Activated gamma-delta T cell treated with anti-CD3 and anti-CD28 coated beads, Interleukin-2, amount 50 U/mL, for 16 hours (primary cell): ENCODE results near the gene KCP.
"Not testable (repeated sequence)": the region's sequence is repeated elsewhere in the genome, so short reads cannot be mapped to it uniquely, and the experiment has no call there.

Experiments
- DNase-seq: peaks from one replicate; pipeline ENCODE4 v3.0.0-alpha.2; 2020; ENCODE audit warnings: low read depth

Gene KCP

GRCh38 chr7:128921866-128922440, 11.4 kb upstream of the KCP start:
- DNase-seq, result no peak

- DNase-seq, result no peak
Observed at GRCh38 chr7:128920913-128921582, 10.5 kb upstream of the KCP start.

GRCh38 chr7:128919881-128920799, 9.6 kb upstream of the KCP start:
- DNase-seq, result no peak

- DNase-seq, result no peak
Observed at GRCh38 chr7:128919241-128919640, 8.7 kb upstream of the KCP start.

- no peak for DNase-seq
Observed at GRCh38 chr7:128918016-128918665, 7.6 kb upstream of the KCP start.

- DNase-seq, result no peak
Observed at GRCh38 chr7:128917122-128917521, 6.6 kb upstream of the KCP start.

- no peak for DNase-seq
Observed at GRCh38 chr7:128916643-128916915, 6.1 kb upstream of the KCP start.

GRCh38 chr7:128915841-128916642, 5.5 kb upstream of the KCP start:
- DNase-seq, result no peak

- no peak for DNase-seq
Observed at GRCh38 chr7:128915271-128915819, 4.8 kb upstream of the KCP start.

GRCh38 chr7:128914566-128915151, 4.2 kb upstream of the KCP start:
- no peak for DNase-seq

GRCh38 chr7:128913870-128914565, 3.5 kb upstream of the KCP start:
- no peak for DNase-seq

- not testable (repeated sequence) for DNase-seq
Observed at GRCh38 chr7:128912709-128913495, 2.4 kb upstream of the KCP start.

- no peak for DNase-seq
Observed at GRCh38 chr7:128912281-128912680, 1.8 kb upstream of the KCP start.

- DNase-seq, result no peak
Observed at GRCh38 chr7:128911423-128912031, 1.0 kb upstream of the KCP start.

- DNase-seq, result no peak
Observed at GRCh38 chr7:128909625-128910568, 612 bp downstream of the KCP start.

- DNase-seq, result no peak
Observed at GRCh38 chr7:128908750-128909624, 1.5 kb downstream of the KCP start.
